HG02763 (cell line): ENCODE measurements around the gene SVOP.
"Not testable (repeated sequence)": the region's sequence is repeated elsewhere in the genome, so short reads cannot be mapped to it uniquely, and the experiment has no call there.

ENCODE experiments used
- ATAC-seq: cut with Tn5 transposase; IDR thresholded peaks from one replicate; pipeline ENCODE4 v1.9.1; 2021; ENCODE audit warnings: mild to moderate bottlenecking, moderate library complexity; ENCODE audit not compliant: unreplicated experiment

The SVOP gene

DNA sequence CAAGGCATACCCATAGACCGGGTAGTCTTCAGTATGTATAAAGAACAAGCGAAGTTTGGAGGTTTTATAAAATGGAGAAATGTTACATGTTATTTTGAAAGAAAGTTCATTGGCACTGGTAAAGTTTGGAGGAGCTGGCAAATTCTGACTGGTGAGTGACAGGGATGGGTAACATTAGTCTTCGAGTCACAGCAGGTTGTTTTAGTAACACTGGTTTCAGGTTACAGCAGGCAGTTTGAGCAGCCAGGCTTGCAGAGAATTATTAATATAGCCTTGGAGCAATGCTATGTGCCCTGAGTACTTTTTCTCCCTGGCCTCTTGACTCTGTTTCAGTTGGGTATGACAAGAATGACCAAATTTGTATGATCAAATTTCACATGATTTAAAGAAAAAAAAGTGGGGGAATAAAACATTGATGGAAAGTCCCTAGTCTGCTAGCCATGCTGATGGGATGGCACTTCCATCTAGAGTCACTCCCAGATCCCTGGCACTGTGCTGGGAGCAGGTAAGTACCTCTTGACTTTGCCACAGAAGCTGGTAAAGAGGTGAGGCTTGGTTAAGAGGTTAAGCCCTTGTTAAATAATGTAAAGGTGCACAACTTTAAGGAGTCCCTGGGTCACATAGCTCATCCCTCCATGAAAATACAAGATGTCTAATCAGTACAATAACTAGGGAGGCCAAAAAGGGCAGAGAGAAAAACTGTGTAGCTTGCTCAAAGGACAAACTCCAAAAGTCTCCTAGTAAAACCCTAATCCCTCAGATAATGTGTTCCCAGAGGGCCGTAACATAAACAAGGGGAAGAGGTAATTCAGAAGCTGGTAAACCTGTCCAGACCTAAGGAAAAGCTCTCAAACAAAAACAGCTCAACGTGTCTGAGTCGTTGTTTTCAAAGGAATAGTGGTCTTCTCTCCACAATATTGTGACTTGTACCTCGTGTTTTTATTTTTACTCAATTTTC, 12.7 kb upstream of the SVOP start:
- no peak for ATAC-seq

DNA sequence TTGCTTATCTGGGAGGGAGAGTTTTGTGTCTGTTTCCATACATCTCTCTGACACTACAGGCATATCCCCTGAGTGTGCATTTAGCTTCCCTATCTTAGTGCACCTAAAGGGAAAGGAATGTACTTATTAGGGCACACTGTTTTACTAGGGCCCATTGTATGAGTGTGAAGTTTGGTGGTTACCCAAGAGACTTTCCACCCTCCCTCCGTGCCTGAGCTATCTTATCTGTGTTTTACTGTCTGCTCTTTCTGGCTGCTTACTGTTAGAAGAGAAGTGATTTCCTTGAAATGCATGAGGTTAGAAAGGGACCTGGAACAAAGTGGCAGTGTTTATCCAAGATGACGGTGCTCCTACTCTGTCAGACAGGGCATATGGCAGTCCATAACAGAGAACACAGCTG, 8.5 kb upstream of the SVOP start:
- ATAC-seq: no peak

DNA sequence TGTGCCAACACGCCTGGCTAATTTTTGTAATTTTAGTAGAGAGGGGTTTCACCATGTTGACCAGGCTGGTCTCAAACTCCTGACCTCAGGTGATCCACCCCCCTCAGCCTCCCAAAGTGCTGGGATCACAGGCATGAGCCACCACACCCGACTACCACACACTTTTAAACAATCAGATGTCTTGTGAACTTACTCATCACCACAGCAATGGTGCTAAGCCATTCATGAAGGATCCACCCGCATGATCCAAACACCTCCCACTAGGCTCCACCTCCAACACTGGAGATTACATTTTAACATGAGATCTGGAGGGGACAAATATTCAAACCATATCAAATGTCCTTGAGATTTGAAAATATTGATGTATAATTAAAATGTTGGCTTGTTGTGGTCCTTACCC, 7.8 kb upstream of the SVOP start:
- ATAC-seq: not testable (repeated sequence)

DNA sequence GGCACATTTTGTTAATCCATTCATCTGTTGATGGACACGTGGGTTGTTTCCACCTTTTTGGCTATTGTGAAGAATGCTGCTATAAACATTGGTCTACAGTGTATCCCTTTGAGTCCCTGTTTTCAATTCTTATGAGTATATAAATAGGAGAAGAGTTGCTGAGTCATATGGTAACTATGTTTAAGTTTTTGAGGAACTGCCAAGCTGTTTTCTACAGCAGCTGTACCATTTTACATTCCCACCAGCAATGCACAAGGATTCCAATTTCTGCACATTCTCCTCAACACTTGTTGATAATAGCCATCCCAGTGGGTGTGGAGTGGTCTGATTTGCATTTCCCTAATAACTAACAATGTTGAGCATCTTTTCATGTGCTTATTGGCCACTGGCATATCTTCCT, 6.9 kb upstream of the SVOP start:
- no peak for ATAC-seq

DNA sequence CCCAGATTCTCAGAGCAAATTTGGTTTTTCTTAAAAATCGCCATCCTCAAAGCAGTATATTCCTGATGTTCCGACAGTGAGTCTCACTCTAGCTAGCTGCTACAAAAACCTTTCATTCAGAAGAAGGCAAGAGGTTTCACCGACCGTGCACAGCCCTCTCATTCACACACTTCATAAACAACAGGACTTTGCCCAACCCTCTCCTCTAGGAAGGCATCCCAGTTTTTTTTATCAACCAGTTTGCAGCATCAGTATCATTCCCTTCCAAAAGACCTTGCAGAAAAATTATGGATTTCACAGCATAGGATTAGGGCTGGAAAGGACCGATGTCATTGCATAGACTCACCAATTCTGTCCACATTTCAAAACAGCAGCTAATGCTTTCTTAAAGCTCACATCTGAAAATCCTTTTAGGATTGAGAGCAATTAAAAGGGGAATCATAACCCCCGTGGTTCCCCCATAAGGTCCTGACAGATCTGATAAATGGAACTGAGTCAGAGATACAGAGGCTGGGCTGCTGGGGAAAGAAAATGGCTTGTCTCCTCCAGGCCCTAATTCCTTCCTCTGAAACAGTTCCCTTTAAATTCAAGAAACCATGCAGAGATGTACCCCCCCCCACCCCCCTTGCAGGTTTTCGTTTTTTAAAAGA, 597 bp downstream of the SVOP start:
- ATAC-seq: no peak

DNA sequence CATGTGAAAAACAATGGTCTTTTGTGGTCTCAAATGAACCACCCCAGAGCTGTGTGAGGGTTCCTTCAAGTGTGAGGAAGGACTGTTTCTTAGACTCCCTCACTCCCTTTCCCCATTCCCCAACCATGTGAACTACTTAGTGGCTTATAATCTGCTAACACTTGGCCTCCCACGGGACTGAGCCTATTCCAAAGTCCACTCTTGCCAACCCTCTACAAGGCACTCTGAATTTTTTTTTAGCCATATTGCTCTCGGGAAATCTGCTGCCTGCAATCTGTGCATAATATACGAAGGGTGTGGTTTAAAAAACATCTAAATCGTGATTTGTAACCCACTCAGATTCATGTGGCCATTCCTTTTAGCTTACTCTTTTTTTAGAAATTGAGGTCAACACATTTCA, 2.6 kb downstream of the SVOP start:
- no peak for ATAC-seq

DNA sequence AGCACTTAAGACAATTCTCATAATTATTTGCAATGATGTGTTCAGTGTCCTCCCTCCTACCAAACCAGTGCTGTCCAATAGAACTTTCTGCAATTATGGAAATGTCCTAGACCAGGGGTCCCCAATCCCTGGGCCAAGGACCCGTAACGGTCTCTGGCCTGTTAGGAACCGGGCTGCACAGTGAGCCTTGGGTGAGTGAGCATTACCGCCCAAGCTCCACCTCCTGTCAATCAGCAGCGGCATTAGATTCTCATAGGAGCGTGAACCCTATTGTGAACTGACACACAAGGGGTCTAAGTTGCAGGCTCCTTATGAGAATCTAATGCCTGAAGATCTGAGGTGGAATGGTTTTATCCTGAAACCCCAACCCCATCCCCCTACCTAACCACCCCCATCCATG, 3.9 kb downstream of the SVOP start:
- no peak for ATAC-seq

DNA sequence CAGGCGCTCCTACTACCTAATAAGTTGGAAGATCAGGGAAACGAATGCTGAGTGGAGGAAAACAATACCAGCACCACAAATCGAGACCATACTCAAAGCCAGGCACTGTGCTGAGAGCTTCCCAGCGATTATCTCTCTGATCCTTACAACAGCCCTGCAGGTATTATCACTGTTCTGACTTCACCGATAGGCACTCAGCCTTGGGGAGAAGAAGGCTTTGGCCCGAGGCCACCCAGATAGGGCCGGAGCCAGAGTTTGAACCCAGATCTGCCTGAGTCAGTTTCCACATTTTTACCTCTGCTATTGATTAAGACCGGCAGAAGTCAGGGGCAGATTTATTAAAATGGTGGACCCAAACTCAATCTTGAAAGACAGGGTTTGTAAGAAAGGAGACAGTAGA, 4.9 kb downstream of the SVOP start:
- no peak for ATAC-seq

DNA sequence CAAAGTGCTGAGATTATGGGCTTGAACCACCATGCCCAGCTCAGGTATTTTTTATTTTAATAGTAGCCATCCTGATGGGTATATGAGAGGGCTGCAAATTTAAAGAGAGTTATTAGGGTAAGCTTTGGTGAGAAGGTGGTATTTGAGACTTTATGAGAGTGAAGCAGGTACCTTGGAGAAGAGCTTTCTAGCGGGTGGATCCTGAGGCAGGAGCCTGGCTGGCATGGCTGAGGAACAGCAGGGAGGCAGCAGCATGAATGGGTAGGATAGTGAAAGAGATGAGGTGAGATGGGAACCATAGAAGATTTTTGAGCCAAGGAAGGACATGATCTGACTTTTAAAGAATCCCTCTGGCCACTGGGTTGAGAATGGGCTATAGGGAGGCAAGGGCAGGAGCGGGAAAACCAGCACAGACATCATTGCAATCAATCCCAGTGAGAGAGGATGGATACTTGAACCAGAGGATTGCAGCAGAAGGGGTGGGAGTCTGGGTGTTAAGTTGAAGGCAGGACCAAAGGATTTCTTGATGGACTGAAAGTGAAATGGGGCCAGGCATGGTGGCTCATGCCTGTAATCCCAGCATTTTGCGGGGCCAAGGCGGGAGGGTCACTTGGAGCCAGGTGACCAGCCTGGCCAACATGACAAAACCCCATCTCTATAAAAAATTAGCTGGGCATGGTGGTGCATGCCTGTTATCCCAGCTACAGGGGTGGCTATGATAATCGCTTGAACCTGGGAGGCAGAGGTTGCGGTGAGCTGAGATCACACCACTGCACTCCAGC, 5.7 kb downstream of the SVOP start:
- no peak for ATAC-seq

DNA sequence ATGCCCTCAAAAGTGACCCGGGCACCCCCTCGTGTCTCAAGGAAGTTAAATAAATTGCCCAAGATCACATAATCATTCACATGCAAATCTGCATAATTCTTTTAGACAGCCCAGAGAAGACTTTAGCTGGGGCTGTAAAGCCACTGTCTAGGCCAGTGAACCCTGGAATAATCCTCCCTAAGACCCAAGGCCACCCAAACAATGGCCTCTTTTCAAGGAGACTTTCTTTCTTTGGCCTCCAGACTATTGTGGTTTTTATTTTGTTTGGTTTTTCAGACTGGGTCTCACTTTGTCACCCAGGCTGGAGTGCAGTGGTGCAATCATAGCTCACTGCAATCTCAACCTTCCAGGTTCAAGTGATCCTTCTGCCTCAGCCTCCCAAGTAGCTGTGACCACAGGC, 10.6 kb downstream of the SVOP start:
- no peak for ATAC-seq

DNA sequence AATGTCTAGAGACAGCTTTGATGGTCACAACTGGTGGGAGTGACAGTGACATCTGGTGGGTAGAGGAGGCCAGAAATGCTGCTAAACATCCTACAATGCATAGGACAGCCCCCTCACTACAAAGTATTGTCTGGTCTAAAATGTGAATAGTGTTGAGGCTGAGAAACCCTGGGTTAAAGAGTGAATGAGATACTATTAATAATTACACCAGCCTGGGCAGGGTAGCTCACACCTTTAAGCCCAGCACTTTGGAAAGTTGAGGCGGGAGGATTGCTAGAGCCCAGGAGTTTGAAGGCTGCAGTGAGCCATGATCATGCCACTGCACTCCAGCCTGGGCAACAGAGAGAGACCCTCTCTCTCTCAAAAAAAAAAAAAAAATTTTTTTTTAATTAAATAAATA, 11.1 kb downstream of the SVOP start:
- no peak for ATAC-seq

DNA sequence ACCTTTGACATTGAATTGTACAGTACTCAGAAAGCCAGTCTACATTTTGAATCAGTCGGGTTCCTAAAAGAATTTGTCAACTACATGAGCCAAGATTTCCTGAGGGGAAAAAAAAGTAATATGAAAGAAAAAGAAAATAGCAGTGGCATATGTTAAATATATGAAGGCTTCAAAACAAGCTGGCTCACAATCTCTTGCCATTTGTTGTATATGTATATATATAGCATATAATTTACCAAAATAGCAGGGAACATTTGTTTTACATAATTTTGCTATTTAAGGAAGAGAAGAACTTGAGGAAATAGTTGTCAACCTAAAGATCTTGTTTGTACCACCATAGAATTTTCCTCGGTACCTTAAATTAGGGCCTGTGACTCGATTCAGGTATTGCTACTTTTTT, 16.9 kb downstream of the SVOP start:
- no peak for ATAC-seq

DNA sequence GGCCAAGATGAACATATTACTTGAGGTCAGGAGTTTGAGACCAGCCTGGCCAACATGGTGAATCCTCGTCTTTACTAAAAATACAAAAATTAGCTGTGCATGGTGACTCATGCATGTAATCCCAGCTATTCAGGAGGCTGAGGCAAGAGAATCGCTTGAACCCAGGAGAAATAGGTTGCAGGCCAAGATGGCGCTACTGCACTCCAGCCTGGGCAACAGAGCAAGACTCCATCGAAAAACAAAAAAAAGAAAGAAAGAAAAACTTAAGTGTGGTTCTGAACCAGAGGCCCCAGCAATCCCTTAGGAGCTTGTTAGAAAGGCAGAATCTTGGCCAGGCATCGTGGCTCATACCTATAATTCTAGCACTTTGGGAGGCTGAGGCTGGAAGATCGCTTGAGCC, 24.5 kb downstream of the SVOP start:
- no peak for ATAC-seq

DNA sequence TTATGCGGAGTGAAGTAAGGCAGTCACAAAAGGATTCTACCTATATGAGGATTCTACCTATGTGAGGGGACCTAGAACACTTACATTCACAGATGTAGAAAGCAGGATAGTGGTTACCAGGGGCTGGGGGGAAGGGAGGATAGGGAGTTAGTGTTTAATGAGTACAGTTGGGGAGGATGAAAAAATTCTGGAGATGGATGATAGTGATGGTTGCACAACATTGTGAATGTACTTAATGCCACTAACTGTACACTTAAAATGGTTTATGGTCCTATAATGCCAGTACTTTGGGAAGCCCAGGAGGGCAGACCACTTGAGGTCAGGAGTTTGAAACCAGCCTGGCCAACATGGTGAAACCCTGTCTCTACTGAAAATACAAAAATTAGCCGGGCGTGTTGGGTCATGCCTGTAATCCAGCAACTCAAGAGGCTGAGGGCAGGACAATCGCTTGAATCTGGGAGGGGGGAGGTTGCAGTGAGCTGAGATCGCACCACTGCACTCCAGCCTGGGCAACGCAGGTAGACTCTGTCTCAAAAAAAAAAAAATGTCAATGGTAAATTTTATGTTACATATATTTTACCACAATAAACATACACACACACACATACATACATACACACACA, 25.4 kb downstream of the SVOP start:
- no peak for ATAC-seq

DNA sequence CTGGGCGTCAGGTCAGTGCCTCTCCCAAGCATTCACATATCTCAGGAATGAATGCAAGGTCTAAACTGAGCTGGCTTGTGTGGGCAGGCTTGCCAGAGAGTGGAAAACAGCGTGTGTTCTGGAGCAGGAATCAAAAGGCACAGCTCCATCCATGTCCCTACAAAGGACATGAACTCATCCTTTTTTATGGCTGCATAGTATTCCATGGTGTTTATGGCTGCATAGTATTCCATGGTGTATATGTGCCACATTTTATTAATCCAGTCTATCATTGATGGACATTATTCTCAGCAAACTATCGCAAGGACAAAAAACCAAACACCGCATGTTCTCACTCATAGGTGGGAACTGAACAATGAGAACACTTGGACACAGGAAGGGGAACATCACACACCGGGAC, 30.8 kb downstream of the SVOP start:
- not testable (repeated sequence) for ATAC-seq

DNA sequence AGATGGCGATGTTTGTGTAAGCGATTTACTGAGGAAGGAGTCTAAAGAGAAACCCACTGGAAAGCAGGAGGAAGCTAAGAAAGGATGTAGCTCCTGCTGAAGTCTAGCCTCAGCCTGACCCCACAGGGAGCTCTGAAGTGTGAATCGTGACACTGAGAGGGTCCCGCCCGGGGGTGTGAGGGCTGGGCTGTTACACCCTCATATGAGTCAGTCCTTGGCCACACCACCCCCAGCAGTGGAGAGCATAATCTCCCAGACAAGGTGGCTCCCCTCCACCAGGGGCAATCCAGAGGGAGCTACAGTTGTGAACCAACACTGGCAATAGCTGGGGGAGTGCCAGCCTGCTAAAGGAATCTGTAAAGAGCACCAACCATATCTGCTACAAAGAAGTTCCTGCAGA, 31.5 kb downstream of the SVOP start:
- ATAC-seq: no peak

DNA sequence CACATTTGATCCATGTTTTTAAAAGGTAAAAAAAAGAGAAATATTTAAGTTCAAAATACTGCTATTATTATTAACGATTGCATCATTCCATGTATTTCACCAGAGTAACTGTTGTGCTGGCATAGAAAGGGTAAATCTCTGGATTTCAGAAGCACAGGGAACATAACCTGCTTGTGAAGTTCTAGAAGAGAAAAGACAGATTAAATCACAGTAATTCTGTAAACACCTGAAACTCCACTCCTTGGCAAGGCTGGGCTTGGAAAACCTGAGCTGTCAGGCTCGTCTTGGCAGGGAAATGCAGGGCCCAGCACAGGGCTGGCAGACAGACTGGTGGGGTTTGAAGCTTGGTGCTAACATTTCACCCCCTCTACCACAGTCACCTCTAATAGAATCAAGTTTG, 35.1 kb downstream of the SVOP start:
- ATAC-seq: no peak

DNA sequence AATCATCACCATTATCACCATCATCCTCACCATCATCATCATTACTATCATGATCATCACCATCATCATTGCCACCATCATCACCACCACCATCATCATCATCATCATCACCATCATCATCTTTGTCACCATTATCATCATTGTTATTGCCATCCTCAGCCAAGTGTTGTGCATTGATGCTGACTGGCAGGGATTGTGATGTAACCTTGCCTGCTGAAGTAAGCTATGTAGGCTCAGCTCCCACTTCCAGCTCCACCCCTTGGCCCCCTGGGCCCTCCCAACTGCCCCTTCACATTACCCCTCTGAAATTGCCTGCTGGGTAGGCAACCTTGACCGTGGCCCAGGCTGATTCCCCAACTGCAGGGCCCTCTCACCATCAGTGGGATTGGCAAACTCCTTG, 37.6 kb downstream of the SVOP start:
- no peak for ATAC-seq

DNA sequence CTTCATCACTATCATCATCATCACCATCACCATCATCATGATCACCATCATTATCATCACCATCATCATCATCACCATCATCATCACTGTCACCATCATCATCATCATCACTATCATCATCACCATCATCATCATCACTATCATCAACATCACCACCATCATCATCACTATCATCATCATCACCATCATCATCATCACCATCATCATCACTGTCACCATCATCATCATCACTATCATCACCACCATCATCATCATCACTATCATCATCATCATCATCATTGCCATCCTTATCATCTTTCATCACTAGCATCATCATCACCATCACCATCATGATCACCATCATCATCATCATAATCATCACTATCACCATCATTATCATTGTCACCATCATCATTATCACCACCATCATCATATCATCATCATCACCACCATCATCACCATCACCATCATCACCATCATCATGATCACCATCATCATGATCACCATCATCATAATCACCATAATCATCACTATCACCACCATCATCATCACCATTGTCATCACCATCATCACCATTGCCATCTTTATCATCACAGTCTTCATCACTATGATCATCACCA, 38.1 kb downstream of the SVOP start:
- no peak for ATAC-seq

DNA sequence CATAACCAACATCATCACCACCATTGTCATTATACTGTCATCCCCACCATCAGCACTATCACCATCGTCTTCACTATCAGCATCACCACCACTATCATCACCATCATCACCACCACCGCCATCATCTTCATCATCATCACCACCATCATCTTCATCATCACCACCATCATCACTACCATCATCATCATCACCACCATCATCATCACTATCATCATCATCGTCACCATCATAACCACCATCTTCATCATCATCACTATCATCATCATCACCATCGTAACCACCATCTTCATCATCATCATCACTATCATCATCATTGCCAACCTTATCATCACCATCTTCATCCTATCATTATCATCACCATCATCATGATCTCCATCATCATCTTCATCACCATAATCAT, 39.0 kb downstream of the SVOP start:
- no peak for ATAC-seq
